HG03565 (cell line): Measurements from ENCODE around the gene RALGPS1.

Source experiments
- ATAC-seq: cut with Tn5 transposase; IDR thresholded peaks from one replicate; pipeline ENCODE4 v1.9.1; 2021; ENCODE audit warnings: mild to moderate bottlenecking, moderate library complexity; ENCODE audit not compliant: unreplicated experiment

Gene RALGPS1

DNA sequence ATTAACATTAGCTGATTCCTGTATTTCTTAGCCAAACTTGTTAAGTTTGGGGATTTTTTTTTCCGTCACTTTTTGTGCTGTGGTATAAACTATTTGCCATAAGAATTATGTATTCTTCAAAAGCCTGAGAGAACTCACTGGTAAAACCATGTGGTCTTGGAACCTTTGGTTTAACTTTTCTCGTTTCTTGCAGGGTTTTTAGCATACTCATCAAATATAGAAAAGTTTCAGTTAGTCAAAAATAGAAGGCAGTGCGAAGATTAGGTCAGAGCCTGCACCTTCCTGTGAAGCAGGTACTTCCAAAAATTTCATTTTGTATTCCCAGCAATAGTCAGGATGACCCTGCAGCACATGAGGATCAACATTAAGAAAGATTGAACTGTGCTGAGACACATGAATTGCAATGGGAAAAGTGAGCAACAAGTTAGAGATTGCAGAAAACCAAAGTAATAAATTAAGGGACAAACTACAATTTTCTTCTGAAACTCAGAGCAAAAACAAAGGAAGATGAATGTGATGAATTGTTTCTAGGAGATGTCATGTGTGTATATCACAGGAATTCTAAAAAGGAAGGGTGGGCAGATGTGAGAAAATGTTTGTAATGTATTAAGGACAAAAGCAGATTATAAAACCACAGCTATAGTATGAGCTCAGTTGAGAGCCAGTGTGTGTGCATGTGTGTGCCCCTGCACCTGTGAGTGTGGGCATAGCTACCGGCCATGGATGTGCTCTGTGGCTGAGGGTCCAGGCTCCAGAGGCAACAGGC, 105.6 kb downstream of the RALGPS1 start:
- ATAC-seq: no peak

GRCh38 chr9:127020802-127021078, 106.2 kb downstream of the RALGPS1 start:
- ATAC-seq: no peak

GRCh38 chr9:127021664-127022363, 107.2 kb downstream of the RALGPS1 start:
- ATAC-seq: no peak

- no peak for ATAC-seq
These were observed 108.5 kb downstream of the RALGPS1 start for GRCh38 chr9:127022913-127023660.

DNA sequence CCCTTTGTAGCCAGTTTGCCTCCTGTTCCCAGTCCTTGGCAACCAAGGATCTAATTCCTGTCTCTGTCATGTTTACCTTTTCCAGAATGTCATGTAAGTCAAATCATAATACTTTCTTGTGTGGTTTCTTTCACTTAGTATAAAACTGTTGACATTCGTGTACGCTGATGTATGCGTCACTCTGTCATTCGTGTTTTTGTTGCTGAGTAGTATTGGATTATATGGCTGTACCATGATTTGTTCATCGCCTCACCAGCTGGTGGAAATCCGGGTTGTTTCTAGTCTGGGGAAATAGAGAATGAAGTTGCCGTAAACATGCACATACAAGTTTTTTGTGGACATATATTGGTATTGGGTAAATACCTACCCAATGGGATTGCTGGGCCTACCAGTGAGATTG, 110.5 kb downstream of the RALGPS1 start:
- ATAC-seq: no peak

GRCh38 chr9:127027694-127028093, 113.1 kb downstream of the RALGPS1 start:
- no peak for ATAC-seq

DNA sequence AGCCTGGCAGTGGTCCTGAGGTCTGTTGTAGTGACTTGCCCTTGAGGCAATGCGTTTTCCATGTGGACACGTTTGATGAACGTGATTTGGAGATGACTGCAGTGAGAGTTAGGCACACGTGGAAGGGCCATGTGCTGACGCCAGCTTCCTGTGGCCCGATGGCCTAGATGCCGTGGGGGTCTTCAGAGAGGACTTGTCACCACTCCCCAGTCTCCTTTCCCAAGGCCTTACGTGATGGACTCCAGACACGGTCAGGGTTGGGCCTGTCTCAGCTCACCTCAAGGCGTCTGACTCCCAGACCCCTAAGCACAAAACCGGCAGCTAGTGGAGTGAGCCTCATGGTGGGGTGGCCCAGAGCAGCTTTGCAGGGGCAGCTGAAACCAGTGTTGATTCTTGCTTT, 115.0 kb downstream of the RALGPS1 start:
- no peak for ATAC-seq

DNA sequence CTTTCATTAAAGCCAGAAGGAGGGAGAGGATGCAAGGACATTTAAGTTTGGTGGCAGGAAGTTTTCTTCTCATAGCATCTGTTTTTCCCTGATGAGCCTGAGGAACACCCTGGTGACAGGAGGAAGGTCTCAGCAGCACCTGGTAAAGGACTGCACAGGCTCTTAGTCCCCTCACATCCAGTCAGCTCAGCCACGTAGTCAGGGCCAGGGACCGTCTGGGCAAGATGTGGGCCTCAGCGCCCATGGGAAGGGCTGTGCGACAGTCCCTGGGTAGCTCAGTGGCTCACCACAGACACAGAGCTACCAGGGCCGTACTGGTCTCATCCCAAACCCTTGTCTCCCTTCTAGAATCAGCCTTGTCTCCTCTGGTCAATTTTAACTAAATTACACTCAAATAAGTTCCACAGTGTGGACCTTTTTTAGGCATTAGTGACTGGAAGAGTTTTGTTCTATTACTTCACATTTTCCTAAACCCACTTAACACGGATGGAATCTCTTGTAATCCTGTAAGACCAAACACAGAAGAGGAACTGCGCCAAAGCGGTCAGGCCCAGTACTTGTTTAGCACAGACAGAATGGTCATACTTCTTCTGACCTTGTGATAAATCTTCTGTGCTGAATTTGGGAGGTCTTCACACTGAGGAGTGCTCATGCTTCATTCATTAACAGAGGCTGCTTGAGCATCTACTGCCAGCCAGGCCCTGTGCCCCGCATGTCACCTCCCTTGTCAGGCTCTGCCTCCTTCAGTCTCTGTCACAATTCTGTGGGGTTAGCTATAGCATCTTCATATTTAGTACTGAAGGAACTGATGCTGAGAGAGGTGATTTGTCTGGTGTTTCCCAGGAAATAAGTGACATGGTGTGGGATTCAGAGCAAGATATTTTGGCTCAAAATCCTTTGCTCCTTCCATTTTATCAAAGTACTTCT, 116.5 kb downstream of the RALGPS1 start:
- no peak for ATAC-seq

GRCh38 chr9:127032256-127032655, 117.7 kb downstream of the RALGPS1 start:
- ATAC-seq: no peak

- ATAC-seq: no peak
These were observed 118.5 kb downstream of the RALGPS1 start for GRCh38 chr9:127033061-127033460.

DNA sequence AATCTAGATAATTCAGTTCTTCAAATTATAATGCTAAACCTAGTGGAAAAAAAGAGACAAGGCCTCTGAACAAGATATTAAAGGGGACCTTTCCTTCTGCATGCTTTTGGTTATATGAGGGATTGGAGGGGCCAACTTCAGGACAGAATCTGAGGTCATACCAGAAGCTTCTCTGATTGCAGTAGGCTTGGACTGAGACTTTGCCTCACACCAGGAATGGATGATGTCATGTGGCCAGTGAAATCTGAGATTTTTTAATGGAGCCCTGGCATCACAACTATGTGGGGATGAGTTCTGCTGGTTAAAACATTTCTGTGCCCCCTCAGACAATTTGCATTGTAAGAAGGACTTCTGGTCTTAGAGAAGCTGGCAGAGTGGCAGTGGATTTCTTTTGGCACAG, 119.2 kb downstream of the RALGPS1 start:
- ATAC-seq: no peak

DNA sequence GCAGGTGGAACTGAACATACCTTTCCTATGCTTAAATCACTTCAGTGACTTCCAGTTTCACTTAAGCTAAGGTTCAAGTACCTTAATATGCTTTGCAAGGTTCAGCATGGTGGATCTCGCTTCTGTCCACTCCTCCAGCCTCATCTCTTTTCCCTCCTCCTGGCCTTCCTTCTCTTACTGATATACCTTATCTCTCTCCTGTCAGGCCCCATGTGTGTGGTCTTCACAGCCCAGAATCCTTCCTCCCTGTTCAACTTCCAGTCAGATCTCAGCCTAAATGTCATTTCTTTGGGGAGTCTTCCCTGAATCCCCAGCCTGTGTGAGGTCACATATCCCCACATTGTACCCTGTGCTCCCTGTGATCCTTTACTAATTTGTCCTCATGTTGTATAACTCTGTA, 120.1 kb downstream of the RALGPS1 start:
- ATAC-seq: no peak

DNA sequence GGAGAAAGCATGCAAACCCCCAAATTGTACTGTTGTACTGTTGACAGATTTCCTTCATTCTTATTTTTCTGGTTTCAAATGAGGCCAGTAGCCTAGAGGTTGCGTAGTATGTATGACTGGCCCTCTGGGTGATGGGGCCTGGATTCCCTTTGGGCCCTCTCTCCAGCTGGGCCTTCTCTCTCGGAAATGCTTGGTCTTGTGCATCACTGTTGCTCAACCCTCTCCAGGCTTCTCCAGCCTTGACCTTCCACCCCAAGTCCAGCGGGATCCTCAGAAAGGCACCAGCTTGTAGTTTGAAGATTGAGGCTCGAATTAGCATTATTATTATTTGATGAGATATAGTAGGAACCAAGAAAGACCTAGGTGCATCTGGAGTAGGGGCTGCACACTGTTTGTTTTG, 120.8 kb downstream of the RALGPS1 start:
- ATAC-seq: no peak

GRCh38 chr9:127035948-127036347, 121.4 kb downstream of the RALGPS1 start:
- no peak for ATAC-seq

DNA sequence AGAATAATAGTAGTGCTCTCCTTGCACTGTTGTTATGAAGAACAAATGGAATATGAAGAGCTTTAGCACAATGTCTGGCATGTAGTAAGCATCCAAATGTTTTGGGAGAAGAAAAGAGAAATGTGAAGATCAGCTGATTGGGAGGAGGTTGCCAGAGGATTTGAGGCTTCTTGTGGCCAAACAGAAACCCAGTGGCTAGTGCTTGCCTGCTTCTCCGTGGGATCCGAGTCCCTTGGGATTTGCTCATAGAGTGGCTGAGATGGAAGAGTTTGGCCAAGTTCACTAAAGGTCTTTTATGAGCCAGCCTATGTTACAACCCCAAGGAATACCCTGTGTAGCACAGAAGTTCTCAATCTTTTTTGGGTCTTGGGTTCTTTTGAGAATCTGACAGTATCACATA, 121.9 kb downstream of the RALGPS1 start:
- no peak for ATAC-seq

DNA sequence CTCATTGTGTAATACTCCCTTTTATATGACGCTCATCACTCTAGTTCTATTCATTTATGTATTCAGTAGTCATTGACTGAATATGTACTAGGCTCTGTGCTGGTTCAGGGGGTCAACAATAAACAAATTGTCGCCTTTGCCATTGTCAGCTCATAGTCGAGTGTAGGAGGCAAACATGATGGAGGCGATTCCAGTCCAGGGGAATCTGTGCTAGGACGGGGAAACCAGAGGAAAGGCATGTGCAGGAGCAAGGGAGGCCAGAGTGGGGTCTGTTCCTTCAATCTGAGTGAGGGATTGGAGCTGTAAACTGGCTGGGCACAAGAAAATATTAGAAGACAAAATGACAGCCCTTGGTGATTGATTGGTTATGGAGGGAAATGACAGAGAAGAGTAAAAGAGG, 123.9 kb downstream of the RALGPS1 start:
- no peak for ATAC-seq

DNA sequence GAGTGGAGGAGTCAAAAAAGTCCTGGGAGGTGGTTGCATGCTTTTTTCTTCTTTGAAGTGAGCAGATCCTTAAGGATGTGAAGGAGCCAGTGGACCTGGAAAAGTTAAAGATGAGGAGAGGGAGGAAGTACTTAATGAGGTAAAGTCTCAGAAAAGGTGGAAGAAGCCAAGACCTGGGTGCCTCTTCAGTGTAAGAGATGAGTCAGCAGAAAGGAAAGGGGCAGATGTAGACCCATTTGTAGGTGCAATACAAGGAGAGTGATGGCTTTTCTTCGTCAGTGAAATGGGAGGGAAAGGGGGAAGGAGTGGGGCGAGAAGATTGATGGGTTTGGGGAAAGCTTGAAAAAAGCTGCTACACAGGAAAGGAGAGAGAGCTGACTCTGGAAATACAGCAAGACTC, 124.9 kb downstream of the RALGPS1 start:
- no peak for ATAC-seq

DNA sequence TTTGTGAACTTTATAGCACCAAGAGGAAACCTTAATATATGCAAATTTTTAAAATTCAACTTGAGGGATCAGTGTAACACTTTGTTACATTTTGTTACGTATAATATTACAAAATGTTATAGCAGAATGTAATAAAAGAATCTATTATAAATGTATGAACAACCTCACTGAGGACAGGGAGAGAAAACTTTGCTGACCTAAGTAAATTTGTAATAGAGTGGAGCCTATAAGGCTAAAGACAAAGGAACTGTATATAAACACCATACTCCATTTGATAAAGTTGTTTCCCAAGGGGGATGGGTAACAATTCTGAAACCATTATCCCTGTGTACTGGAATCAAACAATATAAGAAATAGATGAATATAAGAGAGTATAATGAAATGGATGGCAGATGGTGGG, 130.6 kb downstream of the RALGPS1 start:
- ATAC-seq: no peak

- ATAC-seq: no peak
These were observed 133.4 kb downstream of the RALGPS1 start for GRCh38 chr9:127047971-127048370.

- ATAC-seq: no peak
These were observed 134.5 kb downstream of the RALGPS1 start for GRCh38 chr9:127049044-127049443.

DNA sequence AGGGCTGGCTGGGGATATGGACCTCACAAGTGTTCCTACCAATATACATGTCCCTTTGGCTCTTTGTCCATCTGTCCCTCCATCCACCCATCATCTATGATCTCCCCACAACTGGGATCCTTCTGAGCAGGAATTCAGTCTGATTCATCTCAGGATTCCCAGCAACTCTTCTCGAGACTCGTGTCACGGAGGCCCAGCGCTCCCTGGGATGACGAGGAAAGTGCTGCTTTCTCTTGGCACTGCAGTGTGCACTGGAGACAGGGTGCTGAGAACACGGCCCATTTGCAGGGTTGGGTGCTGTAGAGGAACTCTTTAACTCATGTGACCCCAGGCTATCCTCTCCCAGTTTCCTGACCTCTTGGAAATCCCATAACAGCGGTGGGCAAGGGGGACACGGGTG, 135.0 kb downstream of the RALGPS1 start:
- no peak for ATAC-seq
